Fibroblast of lung (primary cell): ENCODE results near the gene PKD1L1. TPM values are rescaled to one million over a fixed set of nuclear protein-coding genes. Genes with fewer than 3 reads are reported as not detected.

Experiments
- DNase-seq, 2 donors: peaks; one replicate each; pipeline versions ENCODE4 v3.0.0 to v3.0.0-alpha.2; 2010; ENCODE audit warnings: low read depth in 2 of 2
- H2AFZ ChIP-seq: 2 replicates; pipeline ENCODE4 v1.5.1; 2012; ENCODE audit warnings: low read length, control low read depth, inconsistent platforms
- H3K27ac ChIP-seq: 2 replicates; pipeline ENCODE4 v1.5.1; 2011; ENCODE audit warnings: low read length, control low read depth; ENCODE audit not compliant: insufficient read depth
- H3K27me3 ChIP-seq: 2 replicates; pipeline ENCODE4 v1.5.1; 2011; ENCODE audit warnings: mild to moderate bottlenecking, low read length; ENCODE audit not compliant: control insufficient read depth, insufficient read depth
- H3K36me3 ChIP-seq: 2 replicates; pipeline ENCODE4 v1.5.1; 2011; ENCODE audit warnings: low read length; ENCODE audit not compliant: control insufficient read depth, insufficient read depth
- H3K4me1 ChIP-seq: 2 replicates; pipeline ENCODE4 v1.5.1; 2011; ENCODE audit warnings: low read length; ENCODE audit not compliant: control insufficient read depth, insufficient read depth; ENCODE audit errors: extremely low read depth
- H3K4me2 ChIP-seq: 2 replicates; pipeline ENCODE4 v1.5.1; 2011; ENCODE audit warnings: low read length, control low read depth; ENCODE audit not compliant: insufficient read depth; ENCODE audit errors: extremely low read depth
- H3K4me3 ChIP-seq, 4 experiments: fragments of 200-600 bp in 1 of 4; sonication (generic) in 1 of 4; replicated peaks in 1 of 4; 2 replicates each; pipeline ENCODE4 v1.5.1; 2011 to 2016; ENCODE audit warnings: low read length in 4 of 4, low read depth in 3 of 4, mild to moderate bottlenecking in 3 of 4, control low read depth in 2 of 4, inconsistent platforms in 1 of 4, mixed read lengths in 1 of 4; ENCODE audit not compliant: insufficient read depth in 1 of 4; ENCODE audit errors: control extremely low read depth in 1 of 4
- H3K79me2 ChIP-seq: 2 replicates; pipeline ENCODE4 v1.5.1; 2012; ENCODE audit warnings: mild to moderate bottlenecking, low read length, inconsistent platforms; ENCODE audit not compliant: control insufficient read depth, insufficient read depth
- H3K9ac ChIP-seq: 2 replicates; pipeline ENCODE4 v1.5.1; 2011; ENCODE audit warnings: mild to moderate bottlenecking, low read length, control low read depth; ENCODE audit not compliant: insufficient read depth
- H3K9me3 ChIP-seq: 2 replicates; pipeline ENCODE4 v1.5.1; 2012; ENCODE audit warnings: low read depth, low read length; ENCODE audit not compliant: control insufficient read depth, insufficient read depth
- H4K20me1 ChIP-seq: 2 replicates; pipeline ENCODE4 v1.5.1; 2011; ENCODE audit warnings: low read length; ENCODE audit not compliant: control insufficient read depth, insufficient read depth; ENCODE audit errors: extremely low read depth
- EZH2 ChIP-seq: IDR thresholded peaks from 2 replicates; pipeline ENCODE4 v1.5.1; 2012; ENCODE audit warnings: low read length, control low read depth, mild to moderate bottlenecking; ENCODE audit errors: missing control alignments
- polyA plus RNA-seq, 2 donors: library from polyadenylated mRNA; depleted of rRNA in 1 of 2; stranded (reverse) in 1 of 2; unstranded in 1 of 2; fragments of >200 nt; gene quantifications; 2 replicates each; pipeline ENCODE4 v1.2.1, GENCODE V29; 2011 to 2012; ENCODE audit warnings: missing spikeins in 1 of 2
- total RNA-seq: library from RNA; depleted of rRNA; stranded (reverse); fragments of >200 nt; gene quantifications from 2 replicates; pipeline ENCODE4 v1.2.1, GENCODE V29; 2014
- TF ChIP-seq, protein P1 (sequence below), 2 donors: IDR thresholded peaks in 1 of 2; conservative IDR thresholded peaks in 1 of 2; 1 replicate in 1 of 2; 2 replicates in 1 of 2; pipeline ENCODE4 v1.5.1; 2011 to 2012; ENCODE audit warnings: low read length in 2 of 2, control low read depth in 1 of 2, inconsistent platforms in 1 of 2, low read depth in 1 of 2, mild to moderate bottlenecking in 1 of 2

PKD1L1 gene
- total and polyA plus RNA-seq, 2 donors (not counting 1 experiment from before 2014, with no cell fraction given), result under 0.01 to 0.12 TPM

DNA sequence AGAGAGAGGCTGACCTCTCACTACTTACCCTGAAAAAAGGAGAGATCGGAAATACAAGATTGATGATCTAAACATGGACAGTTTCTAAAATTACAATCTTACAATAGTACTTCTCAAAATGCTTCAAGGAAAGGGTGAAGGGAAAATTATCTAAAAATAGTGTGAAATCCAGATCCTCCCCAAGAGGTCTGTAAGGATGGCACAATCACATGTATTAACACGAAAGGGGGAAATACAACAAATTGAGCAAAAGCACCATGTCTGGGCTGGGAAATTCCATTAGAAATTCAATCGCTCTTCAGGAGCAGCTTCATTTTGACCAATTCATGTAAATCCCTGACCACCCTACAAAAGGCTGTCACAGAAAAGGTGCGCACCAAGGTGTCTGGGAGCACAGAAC lies 67.0 kb downstream of the PKD1L1 start:
- Histone ChIP-seq H3K4me3 (no peak overlapping the region), H3K4me1 (no peaks in the 10 kb centered on the region), H3K36me3 (no peaks in the 10 kb centered on the region), H3K4me2 (no peak overlapping the region), H2AFZ (no peak overlapping the region), H3K9me3 (no peaks in the 10 kb centered on the region), H4K20me1 (no peaks in the 10 kb centered on the region), H3K27me3 (peaks cover 14% of the 10 kb centered on the region), H3K79me2 (no peaks in the 10 kb centered on the region), H3K9ac (no peak overlapping the region), H3K27ac (no peak overlapping the region)
- TF ChIP-seq, protein P1, sequence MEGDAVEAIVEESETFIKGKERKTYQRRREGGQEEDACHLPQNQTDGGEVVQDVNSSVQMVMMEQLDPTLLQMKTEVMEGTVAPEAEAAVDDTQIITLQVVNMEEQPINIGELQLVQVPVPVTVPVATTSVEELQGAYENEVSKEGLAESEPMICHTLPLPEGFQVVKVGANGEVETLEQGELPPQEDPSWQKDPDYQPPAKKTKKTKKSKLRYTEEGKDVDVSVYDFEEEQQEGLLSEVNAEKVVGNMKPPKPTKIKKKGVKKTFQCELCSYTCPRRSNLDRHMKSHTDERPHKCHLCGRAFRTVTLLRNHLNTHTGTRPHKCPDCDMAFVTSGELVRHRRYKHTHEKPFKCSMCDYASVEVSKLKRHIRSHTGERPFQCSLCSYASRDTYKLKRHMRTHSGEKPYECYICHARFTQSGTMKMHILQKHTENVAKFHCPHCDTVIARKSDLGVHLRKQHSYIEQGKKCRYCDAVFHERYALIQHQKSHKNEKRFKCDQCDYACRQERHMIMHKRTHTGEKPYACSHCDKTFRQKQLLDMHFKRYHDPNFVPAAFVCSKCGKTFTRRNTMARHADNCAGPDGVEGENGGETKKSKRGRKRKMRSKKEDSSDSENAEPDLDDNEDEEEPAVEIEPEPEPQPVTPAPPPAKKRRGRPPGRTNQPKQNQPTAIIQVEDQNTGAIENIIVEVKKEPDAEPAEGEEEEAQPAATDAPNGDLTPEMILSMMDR (conservative IDR thresholded peaks at IDR 0.05 in 1 of 2, IDR thresholded peaks at IDR 0.05 in 1 of 2; ENCODE audit: low read depth in 1 of 2, low read length in 2 of 2), result no peak
- TF ChIP-seq EZH2, result no peak
- no peak for DNase-seq

DNA sequence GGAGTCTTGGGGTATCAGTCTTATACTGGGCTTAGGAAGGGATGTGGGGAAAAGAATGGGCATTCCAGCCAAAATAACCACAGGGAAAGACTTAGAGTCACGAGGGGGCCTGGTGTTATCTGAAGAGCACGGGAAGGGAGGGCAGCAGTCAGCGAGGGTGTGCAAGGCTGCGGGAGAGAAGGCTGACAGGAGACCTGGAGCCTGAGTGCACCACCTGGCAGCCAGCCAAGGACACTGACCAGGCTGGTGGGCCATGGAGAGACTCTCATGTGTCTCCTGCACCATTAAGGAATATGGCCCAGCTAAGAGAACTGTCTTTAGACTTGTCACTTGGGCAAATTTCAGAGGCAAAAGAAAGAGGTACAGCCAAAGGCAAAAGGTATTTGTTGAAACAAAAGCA lies 69.6 kb downstream of the PKD1L1 start:
- no peak for DNase-seq
- Histone ChIP-seq H3K27ac (no peak overlapping the region), H3K79me2 (no peaks in the 10 kb centered on the region), H3K9ac (no peak overlapping the region), H3K4me1 (no peaks in the 10 kb centered on the region), H3K36me3 (no peaks in the 10 kb centered on the region), H3K27me3 (peaks cover 2% of the 10 kb centered on the region), H2AFZ (no peak overlapping the region), H3K9me3 (no peaks in the 10 kb centered on the region), H4K20me1 (no peaks in the 10 kb centered on the region), H3K4me2 (no peak overlapping the region), H3K4me3 (no peak overlapping the region)
- TF ChIP-seq, protein P1 (conservative IDR thresholded peaks at IDR 0.05 in 1 of 2, IDR thresholded peaks at IDR 0.05 in 1 of 2; ENCODE audit: low read depth in 1 of 2, low read length in 2 of 2), result no peak
- TF ChIP-seq EZH2, result no peak

DNA sequence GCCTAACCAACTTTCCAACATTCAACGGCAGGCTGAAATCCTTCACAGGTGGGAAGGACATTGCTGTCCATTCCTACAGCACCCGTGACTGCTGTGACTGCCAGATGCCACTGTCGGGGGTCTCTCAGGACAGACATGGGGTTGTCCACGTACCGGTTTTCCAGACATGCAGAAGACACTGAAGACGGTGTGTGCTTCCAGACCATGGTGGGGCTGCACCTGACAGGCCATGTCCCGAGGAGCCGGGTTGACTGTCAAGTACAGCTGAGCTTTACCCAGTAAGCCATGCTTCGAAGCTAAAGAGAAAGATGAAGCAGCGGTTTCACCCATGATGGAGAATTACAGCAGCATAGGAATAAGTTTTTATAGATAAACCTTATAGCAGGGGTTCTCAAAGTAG lies 70.9 kb downstream of the PKD1L1 start:
- Histone ChIP-seq H4K20me1 (no peaks in the 10 kb centered on the region), H3K27ac (no peak overlapping the region), H3K9me3 (no peaks in the 10 kb centered on the region), H3K9ac (no peak overlapping the region), H3K79me2 (no peaks in the 10 kb centered on the region), H3K4me1 (no peaks in the 10 kb centered on the region), H2AFZ (no peak overlapping the region), H3K4me3 (no peak overlapping the region), H3K4me2 (no peak overlapping the region), H3K27me3 (peaks cover 2% of the 10 kb centered on the region), H3K36me3 (no peaks in the 10 kb centered on the region)
- no peak for DNase-seq
- no peak for TF ChIP-seq EZH2
- TF ChIP-seq, protein P1 (conservative IDR thresholded peaks at IDR 0.05 in 1 of 2, IDR thresholded peaks at IDR 0.05 in 1 of 2; ENCODE audit: low read depth in 1 of 2, low read length in 2 of 2), result no peak
